Gastroesophageal sphincter (tissue), 3 donors: ENCODE data around the gene SERINC4.
"Not testable (repeated sequence)": the region's sequence is repeated elsewhere in the genome, so short reads cannot be mapped to it uniquely, and the experiment has no call there.

Experiments used
- POLR2A ChIP-seq, 2 donors: fragments of 450-650 bp; IDR thresholded peaks; one replicate each; pipeline ENCODE4 v1.6.1; 2017; ENCODE audit warnings: antibody characterized with exemption in 2 of 2, mild to moderate bottlenecking in 2 of 2, moderate library complexity in 1 of 2
- POLR2AphosphoS5 ChIP-seq: sonication (generic); formaldehyde crosslinking; IDR thresholded peaks from one replicate; pipeline ENCODE4 v1.6.1; 2017; ENCODE audit warnings: antibody characterized with exemption
- TF ChIP-seq, protein P1 (sequence below), 4 experiments: fragments of 200-600 bp in 2 of 4; fragments of 450-650 bp in 2 of 4; sonication (generic) in 1 of 4; IDR thresholded peaks; one replicate each; pipeline ENCODE4 v1.5.1; 2017 to 2019; ENCODE audit warnings: antibody characterized with exemption in 4 of 4, mild to moderate bottlenecking in 2 of 4, moderate library complexity in 2 of 4

DNA sequence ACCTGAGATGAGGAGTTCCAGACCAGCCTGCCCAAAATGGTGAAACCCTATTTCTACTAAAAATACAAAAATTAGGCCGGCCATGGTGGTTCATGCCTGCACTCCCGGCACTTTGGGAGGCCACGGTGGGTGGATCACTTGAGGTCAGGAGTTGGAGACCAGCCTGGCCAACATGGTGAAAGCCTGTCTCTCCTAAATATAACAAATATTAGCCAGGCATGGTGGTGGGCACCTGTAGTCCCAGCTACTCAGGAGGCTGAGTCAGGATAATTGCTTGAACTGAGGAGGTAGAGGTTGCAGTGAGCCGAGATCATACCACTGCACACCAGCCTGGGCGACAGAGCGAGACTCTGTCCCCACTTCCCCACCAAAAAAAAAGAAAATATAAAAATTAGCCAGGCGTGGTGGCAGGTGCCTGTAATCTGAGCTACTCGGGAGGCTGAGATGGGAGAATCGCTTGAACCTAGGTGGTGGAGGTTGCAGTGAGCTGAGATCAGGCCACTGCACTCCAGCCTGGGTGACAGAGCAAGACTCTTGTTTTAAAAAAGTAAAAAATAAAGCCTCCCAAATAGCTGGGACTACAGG lies 30.8 kb upstream of the SERINC4 start:
- not testable (repeated sequence) for TF ChIP-seq POLR2A (IDR thresholded peaks at IDR 0.05); POLR2AphosphoS5
- TF ChIP-seq, protein P1, sequence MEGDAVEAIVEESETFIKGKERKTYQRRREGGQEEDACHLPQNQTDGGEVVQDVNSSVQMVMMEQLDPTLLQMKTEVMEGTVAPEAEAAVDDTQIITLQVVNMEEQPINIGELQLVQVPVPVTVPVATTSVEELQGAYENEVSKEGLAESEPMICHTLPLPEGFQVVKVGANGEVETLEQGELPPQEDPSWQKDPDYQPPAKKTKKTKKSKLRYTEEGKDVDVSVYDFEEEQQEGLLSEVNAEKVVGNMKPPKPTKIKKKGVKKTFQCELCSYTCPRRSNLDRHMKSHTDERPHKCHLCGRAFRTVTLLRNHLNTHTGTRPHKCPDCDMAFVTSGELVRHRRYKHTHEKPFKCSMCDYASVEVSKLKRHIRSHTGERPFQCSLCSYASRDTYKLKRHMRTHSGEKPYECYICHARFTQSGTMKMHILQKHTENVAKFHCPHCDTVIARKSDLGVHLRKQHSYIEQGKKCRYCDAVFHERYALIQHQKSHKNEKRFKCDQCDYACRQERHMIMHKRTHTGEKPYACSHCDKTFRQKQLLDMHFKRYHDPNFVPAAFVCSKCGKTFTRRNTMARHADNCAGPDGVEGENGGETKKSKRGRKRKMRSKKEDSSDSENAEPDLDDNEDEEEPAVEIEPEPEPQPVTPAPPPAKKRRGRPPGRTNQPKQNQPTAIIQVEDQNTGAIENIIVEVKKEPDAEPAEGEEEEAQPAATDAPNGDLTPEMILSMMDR (IDR thresholded peaks at IDR 0.05) = not testable (repeated sequence)
